Measurements from ENCODE around the gene KTN1.

Gene KTN1

GRCh38 chr14:55540847-55541773 is 38.9 kb upstream of the KTN1 start:
- Histone ChIP-seq H3F3A (ENCODE audit: insufficient read depth) (no peaks in the 10 kb centered on the region), H4K20me1 (ENCODE audit: low read depth, low read length) (no peaks in the 10 kb centered on the region), H3K4me2 (ENCODE audit: low read depth, low read length, poor library complexity, severe bottlenecking) (no peak overlapping the region), H3K4me3 (ENCODE audit: insufficient read depth, low read length, poor library complexity, severe bottlenecking) (no peak overlapping the region), H2AFZ (ENCODE audit: low read depth, low read length, severe bottlenecking) (no peak overlapping the region), H3K9me3 (ENCODE audit: insufficient read depth, low read length) (no peaks in the 10 kb centered on the region), H3K79me2 (ENCODE audit: insufficient read depth, low read length) (no peaks in the 10 kb centered on the region), H3K36me3 (ENCODE audit: low read length) (no peaks in the 10 kb centered on the region), H3K27ac (ENCODE audit: low read depth, low read length) (no peak overlapping the region), H3K9ac (ENCODE audit: low read length) (no peak overlapping the region), H3K27me3 (ENCODE audit: low read length) (no peaks in the 10 kb centered on the region), H3K9me2 (replicated peaks; ENCODE audit: insufficient read depth, low read length) (no peaks in the 10 kb centered on the region)
- TF ChIP-seq CTCF (IDR thresholded peaks at IDR 0.05; ENCODE audit: insufficient read depth, low read length, poor library complexity, severe bottlenecking) = no peak
- no peak for TF ChIP-seq EZH2phosphoT487 (conservative IDR thresholded peaks at IDR 0.05; ENCODE audit: low read length)

GRCh38 chr14:55545779-55546178 is 34.2 kb upstream of the KTN1 start:
- no peaks in the 10 kb centered on the region for H4K20me1 ChIP-seq (ENCODE audit: low read depth, low read length)
- H3K27me3 ChIP-seq (ENCODE audit: low read length) = no peaks in the 10 kb centered on the region
- no peaks in the 10 kb centered on the region for H3F3A ChIP-seq (ENCODE audit: insufficient read depth)
- no peaks in the 10 kb centered on the region for H3K9me3 ChIP-seq (ENCODE audit: insufficient read depth, low read length)
- no peak overlapping the region for H3K27ac ChIP-seq (ENCODE audit: low read depth, low read length)
- no peak overlapping the region for H3K9ac ChIP-seq (ENCODE audit: low read length)
- H3K79me2 ChIP-seq (ENCODE audit: insufficient read depth, low read length) = no peaks in the 10 kb centered on the region
- TF ChIP-seq EZH2phosphoT487 (conservative IDR thresholded peaks at IDR 0.05; ENCODE audit: low read length) (no peak), CTCF (IDR thresholded peaks at IDR 0.05; ENCODE audit: insufficient read depth, low read length, poor library complexity, severe bottlenecking) (no peak)
- no peak overlapping the region for H3K4me2 ChIP-seq (ENCODE audit: low read depth, low read length, poor library complexity, severe bottlenecking)
- no peaks in the 10 kb centered on the region for H3K36me3 ChIP-seq (ENCODE audit: low read length)
- H2AFZ ChIP-seq (ENCODE audit: low read depth, low read length, severe bottlenecking) = no peak overlapping the region
- no peak overlapping the region for H3K4me3 ChIP-seq (ENCODE audit: insufficient read depth, low read length, poor library complexity, severe bottlenecking)
- H3K9me2 ChIP-seq (replicated peaks; ENCODE audit: insufficient read depth, low read length) = no peaks in the 10 kb centered on the region

GRCh38 chr14:55546212-55546874 is 33.7 kb upstream of the KTN1 start:
- no peaks in the 10 kb centered on the region for H3K9me2 ChIP-seq (replicated peaks; ENCODE audit: insufficient read depth, low read length)
- no peaks in the 10 kb centered on the region for H3K27me3 ChIP-seq (ENCODE audit: low read length)
- no peak overlapping the region for H3K9ac ChIP-seq (ENCODE audit: low read length)
- no peak overlapping the region for H3K4me3 ChIP-seq (ENCODE audit: insufficient read depth, low read length, poor library complexity, severe bottlenecking)
- no peak for TF ChIP-seq EZH2phosphoT487 (conservative IDR thresholded peaks at IDR 0.05; ENCODE audit: low read length)
- TF ChIP-seq CTCF (IDR thresholded peaks at IDR 0.05; ENCODE audit: insufficient read depth, low read length, poor library complexity, severe bottlenecking) = no peak
- H3F3A ChIP-seq (ENCODE audit: insufficient read depth) = no peaks in the 10 kb centered on the region
- H3K27ac ChIP-seq (ENCODE audit: low read depth, low read length) = no peak overlapping the region
- H2AFZ ChIP-seq (ENCODE audit: low read depth, low read length, severe bottlenecking) = no peak overlapping the region
- no peaks in the 10 kb centered on the region for H4K20me1 ChIP-seq (ENCODE audit: low read depth, low read length)
- no peaks in the 10 kb centered on the region for H3K36me3 ChIP-seq (ENCODE audit: low read length)
- H3K9me3 ChIP-seq (ENCODE audit: insufficient read depth, low read length) = no peaks in the 10 kb centered on the region
- no peak overlapping the region for H3K4me2 ChIP-seq (ENCODE audit: low read depth, low read length, poor library complexity, severe bottlenecking)
- H3K79me2 ChIP-seq (ENCODE audit: insufficient read depth, low read length) = no peaks in the 10 kb centered on the region
